ENCODE measurements around the gene PDGFC.

DNA sequence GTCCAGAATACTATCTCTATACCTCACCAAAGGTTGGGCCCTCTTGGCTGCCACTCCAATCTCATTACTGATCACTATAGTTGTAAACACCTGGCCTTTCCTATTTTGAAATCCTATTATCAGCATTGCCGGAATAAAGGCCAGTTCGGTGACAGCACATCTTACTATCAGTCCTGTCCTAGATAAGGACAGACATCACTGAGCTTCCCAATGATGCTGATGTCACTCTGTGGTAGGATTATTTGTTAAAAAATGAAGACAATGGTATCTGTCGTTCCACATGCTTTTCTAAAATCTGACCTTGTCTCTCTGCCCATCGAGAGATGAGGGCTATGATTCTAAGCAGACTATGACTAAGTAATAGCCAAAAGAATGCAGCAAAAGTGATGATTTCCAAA is 260.4 kb downstream of the PDGFC start:
- TF ChIP-seq, protein P1, sequence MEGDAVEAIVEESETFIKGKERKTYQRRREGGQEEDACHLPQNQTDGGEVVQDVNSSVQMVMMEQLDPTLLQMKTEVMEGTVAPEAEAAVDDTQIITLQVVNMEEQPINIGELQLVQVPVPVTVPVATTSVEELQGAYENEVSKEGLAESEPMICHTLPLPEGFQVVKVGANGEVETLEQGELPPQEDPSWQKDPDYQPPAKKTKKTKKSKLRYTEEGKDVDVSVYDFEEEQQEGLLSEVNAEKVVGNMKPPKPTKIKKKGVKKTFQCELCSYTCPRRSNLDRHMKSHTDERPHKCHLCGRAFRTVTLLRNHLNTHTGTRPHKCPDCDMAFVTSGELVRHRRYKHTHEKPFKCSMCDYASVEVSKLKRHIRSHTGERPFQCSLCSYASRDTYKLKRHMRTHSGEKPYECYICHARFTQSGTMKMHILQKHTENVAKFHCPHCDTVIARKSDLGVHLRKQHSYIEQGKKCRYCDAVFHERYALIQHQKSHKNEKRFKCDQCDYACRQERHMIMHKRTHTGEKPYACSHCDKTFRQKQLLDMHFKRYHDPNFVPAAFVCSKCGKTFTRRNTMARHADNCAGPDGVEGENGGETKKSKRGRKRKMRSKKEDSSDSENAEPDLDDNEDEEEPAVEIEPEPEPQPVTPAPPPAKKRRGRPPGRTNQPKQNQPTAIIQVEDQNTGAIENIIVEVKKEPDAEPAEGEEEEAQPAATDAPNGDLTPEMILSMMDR (IDR thresholded peaks at IDR 0.05; ENCODE audit: low read length) = no peak
- no peak for TF ChIP-seq EZH2 (IDR thresholded peaks at IDR 0.05; ENCODE audit: borderline replicate concordance, low read length)

All from OCI-LY1 (cell line).